Measurements from ENCODE around the gene ACBD6. TPM values are rescaled to one million over a fixed set of nuclear protein-coding genes. Genes with fewer than 3 reads are reported as not detected.
"Not testable (repeated sequence)": the region's sequence is repeated elsewhere in the genome, so short reads cannot be mapped to it uniquely, and the experiment has no call there.

ACBD6 gene
- 34.4 TPM for total RNA-seq

- H3K27me3 ChIP-seq, result no peaks in the 10 kb centered on the region
- intact Hi-C loops (cut with DNase I), result no loop called here
- TF ChIP-seq POLR2A (IDR thresholded peaks at IDR 0.05), result no peak
- TF ChIP-seq POLR2AphosphoS5 (IDR thresholded peaks at IDR 0.05; ENCODE audit: insufficient read depth in 1 of 2, low read depth in 1 of 2), result peak; percentile 28 to 76
- H3K4me1 ChIP-seq, result peaks cover 33% of the 10 kb centered on the region
- no peaks in the 10 kb centered on the region for H3K36me3 ChIP-seq
- peak within 1 kb of the TSS; percentile 94 for H3K27ac ChIP-seq
- no peaks in the 10 kb centered on the region for H3K9me3 ChIP-seq
- peak within 1 kb of the TSS; percentile 87 to 96 for H3K4me3 ChIP-seq
- DNase-seq (ENCODE audit: extremely low spot score in 2 of 2), result no peak
These were observed at the start of gene ACBD6 for GRCh38 chr1:180502361-180503279. ACBD6 (minus strand) TSS chr1:180502577; CDS start chr1:180502266, 311 bp downstream.

GRCh38 chr1:180551997-180552396 is 49.6 kb upstream of the ACBD6 start:
- no peaks in the 10 kb centered on the region for H3K9me3 ChIP-seq
- intact Hi-C loops (cut with DNase I), result no loop called here
- no peak for DNase-seq (ENCODE audit: extremely low spot score in 2 of 2)
- TF ChIP-seq POLR2A (IDR thresholded peaks at IDR 0.05) (no peak), CTCF (IDR thresholded peaks at IDR 0.05) (no peak), POLR2AphosphoS5 (IDR thresholded peaks at IDR 0.05; ENCODE audit: insufficient read depth in 1 of 2, low read depth in 1 of 2) (no peak)
- H3K4me1 ChIP-seq, result no peaks in the 10 kb centered on the region
- no peak overlapping the region for H3K4me3 ChIP-seq
- H3K27me3 ChIP-seq, result no peaks in the 10 kb centered on the region
- no peaks in the 10 kb centered on the region for H3K36me3 ChIP-seq
- no peak overlapping the region for H3K27ac ChIP-seq

- DNase-seq (ENCODE audit: extremely low spot score in 2 of 2), result no peak
- TF ChIP-seq POLR2AphosphoS5 (IDR thresholded peaks at IDR 0.05; ENCODE audit: insufficient read depth in 1 of 2, low read depth in 1 of 2) (no peak), CTCF (IDR thresholded peaks at IDR 0.05) (no peak), POLR2A (IDR thresholded peaks at IDR 0.05) (no peak)
- intact Hi-C loops (cut with DNase I), result no loop called here
- Histone ChIP-seq H3K27ac (no peak overlapping the region), H3K9me3 (no peaks in the 10 kb centered on the region), H3K36me3 (no peaks in the 10 kb centered on the region), H3K27me3 (no peaks in the 10 kb centered on the region), H3K4me3 (no peak overlapping the region), H3K4me1 (no peaks in the 10 kb centered on the region)
These were observed 47.9 kb upstream of the ACBD6 start for GRCh38 chr1:180550241-180550640.

- DNase-seq (ENCODE audit: extremely low spot score in 2 of 2); H3K9me3 ChIP-seq; H3K27me3 ChIP-seq; H3K36me3 ChIP-seq; H3K27ac ChIP-seq; H3K4me3 ChIP-seq; H3K4me1 ChIP-seq: not testable (repeated sequence)
- intact Hi-C loops (cut with DNase I), result loop anchor here (10.0 kb wide), 1 partner anchor 1825 kb away; no protein-coding TSS in a partner anchor
These were observed 47.4 kb upstream of the ACBD6 start for GRCh38 chr1:180549770-180550169.

GRCh38 chr1:180548686-180549317 is 46.4 kb upstream of the ACBD6 start:
- intact Hi-C loops (cut with DNase I), result loop anchor here (10.0 kb wide), 1 partner anchor 1826 kb away; no protein-coding TSS in a partner anchor
- Histone ChIP-seq H3K9me3 (no peaks in the 10 kb centered on the region), H3K27me3 (no peaks in the 10 kb centered on the region), H3K27ac (no peak overlapping the region), H3K4me3 (no peak overlapping the region), H3K36me3 (no peaks in the 10 kb centered on the region), H3K4me1 (no peaks in the 10 kb centered on the region)
- TF ChIP-seq POLR2AphosphoS5 (IDR thresholded peaks at IDR 0.05; ENCODE audit: insufficient read depth in 1 of 2, low read depth in 1 of 2) (no peak), POLR2A (IDR thresholded peaks at IDR 0.05) (no peak), CTCF (IDR thresholded peaks at IDR 0.05) (no peak)
- DNase-seq (ENCODE audit: extremely low spot score in 2 of 2), result no peak

All from vagina (tissue), 2 donors.